NCI-H345 treated with DMSO at 0.1 percent for 48 hours (cell line): ENCODE data around the gene BIRC2.
"Not testable (repeated sequence)": the region's sequence is repeated elsewhere in the genome, so short reads cannot be mapped to it uniquely, and the experiment has no call there.

Source experiments
- DNase-seq: peaks from one replicate; lab custom pipeline; 2025; ENCODE audit not compliant: unreplicated experiment; lab: John Stamatoyannopoulos, UW

The BIRC2 gene

DNA sequence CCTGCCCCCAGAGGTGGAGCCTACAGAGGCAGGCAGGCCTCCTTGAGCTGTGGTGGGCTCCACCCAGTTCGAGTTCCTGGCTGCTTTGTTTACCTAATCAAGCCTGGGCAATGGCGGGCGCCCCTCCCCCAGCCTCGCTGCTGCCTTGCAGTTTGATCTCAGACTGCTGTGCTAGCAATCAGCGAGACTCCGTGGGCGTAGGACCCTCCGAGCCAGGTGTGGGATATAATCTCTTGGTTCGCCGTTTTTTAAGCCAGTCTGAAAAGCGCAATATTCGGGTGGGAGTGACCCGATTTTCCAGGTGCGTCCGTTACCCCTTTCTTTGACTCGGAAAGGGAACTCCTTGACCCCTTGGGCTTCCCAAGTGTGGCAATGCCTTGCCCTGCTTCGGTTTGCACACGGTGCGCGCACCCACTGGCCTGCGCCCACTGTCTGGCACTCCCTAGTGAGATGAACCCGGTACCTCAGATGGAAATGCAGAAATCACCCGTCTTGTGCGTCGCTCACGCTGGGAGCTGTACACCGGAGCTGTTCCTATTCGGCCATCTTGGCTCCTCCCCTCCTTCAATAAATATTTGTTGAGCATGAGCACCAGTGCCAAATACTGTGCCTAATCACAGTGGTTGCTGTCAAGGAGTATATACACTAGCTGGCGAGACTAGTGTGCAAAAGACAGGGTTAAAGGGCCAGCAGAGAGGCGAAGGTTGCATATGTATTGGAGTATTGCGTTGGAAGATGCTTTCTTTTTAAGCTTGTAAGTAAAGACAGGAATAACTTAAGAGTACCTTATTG is 27.8 kb downstream of the BIRC2 start:
- not testable (repeated sequence) for DNase-seq

GRCh38 chr11:102375720-102376399 is 28.8 kb downstream of the BIRC2 start:
- DNase-seq: no peak

GRCh38 chr11:102377891-102378290 is 30.9 kb downstream of the BIRC2 start:
- DNase-seq: no peak

DNA sequence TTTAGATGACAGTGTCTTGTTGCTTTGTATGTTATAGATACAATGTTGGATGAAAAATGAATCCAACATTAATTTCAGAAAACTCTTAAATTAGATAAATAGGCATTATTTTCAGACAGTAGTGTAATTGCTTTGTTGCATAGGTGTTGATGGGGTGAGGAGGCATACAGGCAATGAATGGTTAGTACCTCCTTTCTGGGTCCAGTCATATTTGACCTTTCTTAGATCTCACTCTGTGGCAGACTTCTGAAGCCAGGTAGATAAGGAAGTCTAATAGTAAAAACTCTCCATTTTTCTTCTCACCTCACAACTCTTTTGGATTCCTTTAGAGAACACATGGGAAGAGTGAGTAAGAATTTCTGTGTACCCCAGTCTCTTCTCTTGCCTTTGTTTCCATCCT is 31.8 kb downstream of the BIRC2 start:
- no peak for DNase-seq

GRCh38 chr11:102382384-102382783 is 35.4 kb downstream of the BIRC2 start:
- no peak for DNase-seq

DNA sequence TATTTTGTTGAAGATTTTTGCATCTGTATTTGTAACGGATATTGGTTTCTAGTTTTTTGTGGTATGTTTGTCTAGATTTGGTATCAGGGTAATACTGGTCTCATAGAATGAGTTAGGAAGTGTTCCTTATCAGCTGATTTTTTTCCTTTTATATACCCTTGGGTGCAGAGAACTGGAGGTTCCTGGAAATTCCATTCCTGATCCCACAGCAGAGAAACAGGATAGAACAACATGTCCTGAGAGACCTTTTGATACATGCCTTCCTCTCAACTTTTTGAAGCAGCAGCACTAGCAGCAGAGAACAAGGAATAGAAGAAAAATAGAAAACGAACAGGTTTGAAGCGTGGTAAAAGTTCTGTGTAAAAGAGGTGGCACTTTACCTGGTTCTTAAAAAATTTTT is 36.8 kb downstream of the BIRC2 start:
- no peak for DNase-seq

- DNase-seq: no peak
Measured at GRCh38 chr11:102384419-102385079, 37.5 kb downstream of the BIRC2 start.

GRCh38 chr11:102385085-102386007 is 38.3 kb downstream of the BIRC2 start:
- DNase-seq: no peak

DNA sequence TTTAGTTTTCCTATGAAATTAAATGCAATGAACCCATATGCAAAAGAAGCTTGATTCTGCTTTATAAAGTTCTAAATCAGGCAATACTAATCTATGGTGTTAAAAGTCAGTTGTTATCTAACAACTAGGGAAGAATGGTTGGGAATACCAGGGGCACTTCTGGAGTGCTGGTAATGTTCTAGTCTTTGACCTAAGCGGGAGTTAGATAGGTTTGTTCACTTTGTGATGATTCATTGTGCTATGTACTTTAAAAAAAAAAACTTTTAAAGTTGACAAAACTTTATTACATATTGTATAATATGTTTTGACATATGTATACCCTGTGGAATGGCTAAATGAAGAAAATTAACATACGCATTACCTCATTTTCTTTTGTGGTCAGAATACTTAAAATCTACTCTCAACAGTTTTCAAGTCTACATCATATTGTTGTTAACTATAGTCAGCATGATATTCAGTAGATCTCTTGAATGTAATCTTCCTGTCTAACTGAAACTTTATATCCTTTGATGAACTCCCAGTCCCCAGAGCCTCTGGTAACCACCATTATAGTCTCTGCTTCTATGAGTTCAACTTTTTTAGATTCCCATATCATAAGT is 39.2 kb downstream of the BIRC2 start:
- DNase-seq: no peak

DNA sequence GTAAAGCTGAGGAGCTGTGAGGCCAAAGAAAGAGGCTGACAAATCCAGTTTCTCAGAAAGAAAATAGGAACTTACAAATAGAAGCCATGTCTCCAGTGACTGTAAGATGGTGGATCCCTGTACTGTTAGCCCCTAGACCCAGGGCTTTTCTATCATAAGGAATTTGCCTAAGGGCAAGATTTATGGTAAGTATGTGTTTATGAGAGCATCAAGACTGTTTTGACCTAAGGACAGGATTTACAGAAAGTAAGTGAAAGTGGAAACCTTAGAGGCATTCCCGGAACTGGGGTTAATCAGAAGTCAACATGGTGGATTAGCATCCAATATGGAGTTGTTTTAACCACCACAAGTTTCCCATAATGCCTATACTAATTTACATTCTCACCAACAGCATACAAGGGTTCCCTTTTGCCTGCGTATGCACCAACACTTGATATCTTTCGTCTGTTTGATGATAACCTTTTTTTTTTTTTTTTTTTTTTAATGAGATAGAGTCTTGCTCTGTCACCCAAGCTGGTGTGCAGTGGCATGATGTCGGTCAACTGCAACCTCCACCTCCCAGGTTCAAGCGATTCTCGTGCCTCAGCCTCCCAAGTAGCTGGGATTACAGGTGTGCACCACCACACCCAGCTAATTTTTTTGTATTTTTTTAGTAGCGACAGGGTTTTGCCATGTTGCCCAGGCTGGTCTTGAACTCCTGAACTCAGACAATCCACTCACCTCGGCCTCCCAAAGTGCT is 40.2 kb downstream of the BIRC2 start:
- DNase-seq: no peak

GRCh38 chr11:102389253-102389652 is 42.2 kb downstream of the BIRC2 start:
- no peak for DNase-seq

DNA sequence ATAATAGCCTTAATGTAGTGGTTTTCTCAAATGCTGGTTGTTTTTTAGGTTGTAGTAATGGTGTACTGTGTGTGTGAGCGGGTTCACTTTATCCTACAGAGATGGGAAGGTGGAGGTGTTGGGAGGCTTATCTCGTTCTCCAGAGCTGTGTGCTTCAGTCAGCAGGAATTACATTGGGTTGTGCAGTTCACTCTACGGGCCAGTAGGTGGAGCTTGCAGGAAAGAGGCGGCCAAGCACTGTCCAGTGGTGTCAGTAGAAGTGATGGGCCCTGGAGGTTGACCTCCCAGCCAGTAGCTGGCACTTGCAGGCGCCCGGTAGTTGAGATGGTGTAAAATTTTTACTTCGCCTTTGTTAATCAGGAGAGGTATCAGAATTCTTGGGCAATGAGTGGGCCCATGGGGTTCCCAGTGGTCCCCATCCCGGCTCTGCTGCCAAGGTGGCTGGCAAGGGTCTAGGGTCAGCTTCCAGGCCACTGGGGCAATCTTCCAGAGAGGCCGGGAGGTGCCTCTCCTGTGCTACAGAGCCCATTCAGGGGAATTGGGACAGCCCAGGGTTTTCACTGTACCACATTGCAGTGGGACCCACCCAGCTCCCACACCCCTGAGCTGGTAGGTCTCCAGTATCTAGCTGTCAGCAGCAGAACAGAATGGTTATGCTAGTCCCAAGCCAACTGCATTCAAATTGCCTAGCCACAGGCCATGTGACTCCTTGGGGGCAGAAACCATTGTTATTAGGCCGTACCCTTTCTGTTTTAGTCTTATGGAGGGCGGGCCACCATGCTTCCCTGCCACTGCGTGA is 43.9 kb downstream of the BIRC2 start:
- DNase-seq: peak; percentile 48

DNA sequence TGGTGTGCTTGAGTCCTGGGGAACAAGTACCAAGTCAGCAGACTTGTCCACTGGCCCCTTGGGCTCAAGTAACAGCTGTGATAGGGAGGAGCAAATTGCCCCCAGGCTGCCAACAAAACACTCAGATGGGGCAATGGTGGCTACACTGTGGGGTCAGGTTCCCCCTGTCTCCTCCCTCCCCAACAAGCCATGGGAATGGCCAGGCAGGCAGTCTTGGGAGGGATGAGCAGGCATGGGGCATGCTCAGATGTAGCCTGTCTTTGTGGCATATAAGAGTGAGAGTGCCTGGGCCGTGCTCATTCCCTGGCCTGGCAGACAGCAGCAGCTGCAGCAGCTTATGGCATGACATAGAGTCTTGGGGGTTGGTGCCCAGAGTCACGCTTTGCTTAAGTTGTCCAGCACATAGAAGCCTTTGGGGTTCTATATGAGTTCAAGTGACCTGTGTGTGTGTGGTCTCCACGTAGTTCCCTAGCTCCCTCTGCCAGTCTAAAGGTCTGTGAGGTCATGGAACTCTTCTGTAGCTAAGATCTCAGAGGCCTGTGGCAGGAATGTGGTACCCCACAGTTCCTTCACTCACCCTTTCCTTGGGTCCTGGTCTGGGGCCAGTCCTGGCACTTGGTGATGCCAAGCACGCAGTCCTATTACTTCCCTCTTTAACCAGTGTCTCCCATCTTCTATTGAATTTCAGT is 44.7 kb downstream of the BIRC2 start:
- no peak for DNase-seq

GRCh38 chr11:102393272-102393730 is 46.3 kb downstream of the BIRC2 start:
- DNase-seq: no peak

DNA sequence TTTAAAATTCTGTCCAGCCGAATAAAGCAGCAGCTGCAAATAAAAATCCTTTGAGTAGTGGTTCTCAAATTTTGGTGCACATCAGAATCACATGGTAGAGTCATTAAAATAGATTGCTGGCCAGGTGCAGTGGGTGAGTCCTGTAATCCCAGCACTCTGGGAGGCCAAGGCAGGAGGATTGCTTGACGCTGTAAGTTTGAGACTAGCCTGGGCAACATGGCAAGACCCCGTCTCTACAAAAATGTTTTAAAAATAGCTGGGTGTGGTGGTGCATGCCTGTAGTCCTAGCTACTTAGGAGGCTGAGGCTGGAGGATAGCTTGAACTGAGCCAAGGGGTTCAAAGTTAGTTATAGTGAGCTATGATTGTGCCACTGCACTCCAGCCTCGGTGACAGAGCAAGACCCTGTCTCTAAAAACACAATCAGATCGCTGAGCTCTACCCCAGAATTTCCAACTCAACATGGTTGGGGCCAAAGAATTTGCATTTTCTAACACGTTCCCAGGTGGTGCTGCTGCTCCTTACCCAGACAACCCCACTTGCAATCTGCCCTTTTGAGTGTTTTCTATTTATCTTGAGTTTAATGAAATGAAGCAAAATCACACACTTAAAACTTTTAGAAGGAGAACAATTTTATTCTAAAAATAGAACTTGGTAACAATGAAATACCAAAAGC is 48.8 kb downstream of the BIRC2 start:
- DNase-seq: no peak

- no peak for DNase-seq
Measured at GRCh38 chr11:102396708-102397563, 49.9 kb downstream of the BIRC2 start.

DNA sequence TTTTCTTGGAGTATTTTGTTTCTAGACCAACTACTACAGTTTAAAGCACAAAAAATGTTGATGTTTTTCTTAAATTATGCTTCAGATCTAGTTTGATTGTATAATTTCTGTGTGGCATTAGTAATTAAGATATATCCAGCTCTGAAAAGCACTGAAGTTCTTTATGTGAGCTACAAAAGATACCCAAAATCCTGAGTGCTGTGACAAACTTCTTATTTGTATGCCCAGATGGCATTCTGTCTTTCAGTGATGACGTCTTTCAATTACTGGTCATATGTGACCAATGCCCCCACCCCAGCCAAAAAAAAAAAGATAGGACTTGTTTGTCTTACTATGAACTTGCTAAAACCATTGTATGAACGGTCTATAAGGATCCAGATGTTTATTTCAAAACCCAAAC is 51.3 kb downstream of the BIRC2 start:
- DNase-seq: no peak
